SU-DHL-6 (cell line): ENCODE results near the gene B3GNT9.

ENCODE experiments used
- EZH2phosphoT487 ChIP-seq: fragments of 200-600 bp; sonication (generic), shearing (Covaris generic); conservative IDR thresholded peaks from 2 replicates; pipeline ENCODE4 v1.6.1; 2018; ENCODE audit warnings: mild to moderate bottlenecking, antibody characterized with exemption, low read length, moderate library complexity, mixed read lengths
- TF ChIP-seq, protein P1 (sequence below): fragments of 200-600 bp; sonication (generic); IDR thresholded peaks from one replicate; pipeline ENCODE4 v1.5.1; 2017; ENCODE audit warnings: antibody characterized with exemption, mild to moderate bottlenecking, low read length, moderate library complexity; ENCODE audit not compliant: insufficient read depth, poor library complexity, severe bottlenecking

DNA sequence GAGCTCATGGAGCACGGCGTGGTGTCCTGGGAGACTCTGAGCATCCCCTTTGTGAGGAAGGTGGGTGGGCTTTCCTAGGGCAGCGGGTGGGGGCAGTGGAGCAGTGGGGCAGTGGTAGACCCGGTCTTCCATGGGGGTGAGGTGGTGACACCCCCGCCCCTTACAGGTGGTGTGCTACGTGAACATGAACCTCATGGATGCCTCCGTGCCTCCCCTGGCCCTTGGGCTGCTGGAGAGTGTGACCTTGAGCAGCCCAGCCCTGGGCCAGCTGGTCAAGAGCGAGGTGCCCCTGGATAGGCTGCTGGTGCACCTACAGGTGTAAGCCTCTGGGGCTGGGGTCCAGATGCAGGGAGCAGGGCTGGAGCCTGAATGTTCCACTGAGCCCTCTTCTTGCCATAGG, 49.7 kb upstream of the B3GNT9 start:
- TF ChIP-seq, protein P1, sequence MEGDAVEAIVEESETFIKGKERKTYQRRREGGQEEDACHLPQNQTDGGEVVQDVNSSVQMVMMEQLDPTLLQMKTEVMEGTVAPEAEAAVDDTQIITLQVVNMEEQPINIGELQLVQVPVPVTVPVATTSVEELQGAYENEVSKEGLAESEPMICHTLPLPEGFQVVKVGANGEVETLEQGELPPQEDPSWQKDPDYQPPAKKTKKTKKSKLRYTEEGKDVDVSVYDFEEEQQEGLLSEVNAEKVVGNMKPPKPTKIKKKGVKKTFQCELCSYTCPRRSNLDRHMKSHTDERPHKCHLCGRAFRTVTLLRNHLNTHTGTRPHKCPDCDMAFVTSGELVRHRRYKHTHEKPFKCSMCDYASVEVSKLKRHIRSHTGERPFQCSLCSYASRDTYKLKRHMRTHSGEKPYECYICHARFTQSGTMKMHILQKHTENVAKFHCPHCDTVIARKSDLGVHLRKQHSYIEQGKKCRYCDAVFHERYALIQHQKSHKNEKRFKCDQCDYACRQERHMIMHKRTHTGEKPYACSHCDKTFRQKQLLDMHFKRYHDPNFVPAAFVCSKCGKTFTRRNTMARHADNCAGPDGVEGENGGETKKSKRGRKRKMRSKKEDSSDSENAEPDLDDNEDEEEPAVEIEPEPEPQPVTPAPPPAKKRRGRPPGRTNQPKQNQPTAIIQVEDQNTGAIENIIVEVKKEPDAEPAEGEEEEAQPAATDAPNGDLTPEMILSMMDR: no peak
- TF ChIP-seq EZH2phosphoT487: no peak
